GM19452 (cell line): ENCODE results near the gene UBE2R2.
"Not testable (repeated sequence)": the region's sequence is repeated elsewhere in the genome, so short reads cannot be mapped to it uniquely, and the experiment has no call there.

ENCODE experiments used
- ATAC-seq: cut with Tn5 transposase; IDR thresholded peaks from one replicate; pipeline ENCODE4 v1.9.1; 2021; ENCODE audit not compliant: unreplicated experiment

UBE2R2 gene, protein sequence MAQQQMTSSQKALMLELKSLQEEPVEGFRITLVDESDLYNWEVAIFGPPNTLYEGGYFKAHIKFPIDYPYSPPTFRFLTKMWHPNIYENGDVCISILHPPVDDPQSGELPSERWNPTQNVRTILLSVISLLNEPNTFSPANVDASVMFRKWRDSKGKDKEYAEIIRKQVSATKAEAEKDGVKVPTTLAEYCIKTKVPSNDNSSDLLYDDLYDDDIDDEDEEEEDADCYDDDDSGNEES

DNA sequence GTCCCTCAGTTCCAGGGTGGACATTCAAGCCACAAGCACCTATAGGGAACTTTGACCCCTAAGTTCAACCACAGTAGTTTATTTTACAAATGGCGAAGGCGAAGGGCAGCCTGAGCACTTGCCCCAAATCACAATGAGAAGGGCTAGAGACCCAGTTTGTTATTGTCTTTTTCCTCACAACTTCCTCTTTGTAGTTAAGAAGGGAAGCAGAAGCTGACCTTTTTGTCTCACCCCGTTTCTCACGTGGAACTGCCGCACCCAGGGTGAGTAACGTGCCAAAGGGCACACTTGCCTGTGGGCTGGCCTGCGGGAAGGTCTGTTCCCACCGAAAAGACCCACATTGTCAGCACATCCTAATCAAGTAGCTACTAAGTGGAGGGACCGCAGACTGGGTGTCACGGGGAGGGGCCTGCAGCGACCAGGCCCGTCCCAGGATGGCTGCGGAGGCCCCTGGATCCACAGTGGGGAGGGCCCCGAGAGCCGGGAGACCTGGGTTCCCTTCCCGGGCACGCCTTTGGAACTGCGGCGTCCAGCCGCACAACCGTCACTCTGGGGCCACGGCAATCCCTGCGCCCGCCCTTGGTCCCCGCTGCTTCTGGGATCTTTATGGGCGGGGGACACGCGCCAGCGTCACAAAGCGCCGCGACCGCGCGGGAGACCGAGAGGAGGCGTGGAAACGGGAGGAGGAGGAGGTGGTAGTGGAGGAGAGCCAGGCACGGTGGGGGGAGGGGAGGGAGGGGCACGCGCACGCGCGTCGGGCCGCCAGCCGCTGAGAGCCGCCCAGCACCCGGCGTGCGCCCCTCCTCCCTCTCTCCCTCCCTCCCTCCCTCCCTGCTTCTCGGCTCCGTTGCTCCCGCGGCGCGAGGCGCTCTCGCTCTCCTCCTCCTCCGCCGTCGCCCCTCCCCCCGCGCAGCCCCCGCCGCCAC, at the start of gene UBE2R2:
Gene UBE2R2 (plus strand): TSS at position 834 of the 926 bp plus-strand sequence. CDS start 598 bp downstream, outside the sequence.
- peak; percentile 55 for ATAC-seq

DNA sequence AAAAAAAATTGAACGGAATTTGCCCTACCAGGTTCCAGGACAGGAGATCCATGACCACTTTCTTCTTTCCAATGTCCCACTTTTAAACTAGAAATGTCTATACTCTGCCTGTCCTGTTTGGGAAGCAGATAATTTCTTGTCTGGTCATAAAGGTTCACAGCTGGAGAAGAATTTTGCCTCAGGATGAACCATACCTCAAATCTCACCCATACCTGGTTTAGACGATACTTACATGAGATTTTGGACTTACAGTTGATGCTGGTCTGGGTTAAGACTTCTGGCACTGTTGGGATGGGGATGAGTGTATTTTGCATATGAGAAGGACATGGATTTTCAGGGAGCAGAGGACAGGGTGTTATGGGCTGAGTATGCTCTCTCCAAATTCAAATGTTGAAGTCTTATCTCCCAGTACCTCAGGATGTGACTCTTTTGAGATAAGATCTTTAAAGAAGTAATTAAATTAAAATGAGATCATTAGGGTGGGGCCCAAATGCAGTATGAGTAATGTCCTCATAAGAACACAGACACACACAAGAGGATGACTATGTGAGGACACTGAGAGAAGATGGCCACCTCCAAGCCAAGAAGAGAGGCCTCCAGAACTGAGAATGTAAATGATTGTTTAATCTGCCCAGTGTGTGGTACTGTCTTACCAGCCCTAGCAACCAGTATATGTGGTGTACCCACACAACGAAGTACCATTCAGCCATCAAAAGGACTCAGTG, 46.6 kb upstream of the UBE2R2 start:
- not testable (repeated sequence) for ATAC-seq

DNA sequence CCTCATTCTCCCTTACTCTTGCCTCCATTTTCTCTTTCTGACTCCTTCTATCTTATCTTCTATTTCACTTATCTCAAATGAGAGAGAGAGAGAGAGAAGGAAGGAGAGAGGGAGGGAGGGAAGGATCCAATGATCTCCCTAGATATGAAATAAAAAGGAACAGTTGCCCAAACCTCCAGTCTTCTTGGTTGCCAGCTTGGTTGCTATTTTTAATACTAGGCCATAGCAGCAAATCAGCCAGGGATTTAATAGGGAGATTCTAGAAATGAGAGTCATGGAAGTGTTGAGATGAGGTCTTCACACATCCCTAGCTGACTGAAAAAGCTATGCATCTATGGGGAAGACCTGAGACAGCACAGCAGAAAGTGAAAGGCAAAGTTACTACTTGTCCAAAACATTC, 43.8 kb upstream of the UBE2R2 start:
- not testable (repeated sequence) for ATAC-seq

DNA sequence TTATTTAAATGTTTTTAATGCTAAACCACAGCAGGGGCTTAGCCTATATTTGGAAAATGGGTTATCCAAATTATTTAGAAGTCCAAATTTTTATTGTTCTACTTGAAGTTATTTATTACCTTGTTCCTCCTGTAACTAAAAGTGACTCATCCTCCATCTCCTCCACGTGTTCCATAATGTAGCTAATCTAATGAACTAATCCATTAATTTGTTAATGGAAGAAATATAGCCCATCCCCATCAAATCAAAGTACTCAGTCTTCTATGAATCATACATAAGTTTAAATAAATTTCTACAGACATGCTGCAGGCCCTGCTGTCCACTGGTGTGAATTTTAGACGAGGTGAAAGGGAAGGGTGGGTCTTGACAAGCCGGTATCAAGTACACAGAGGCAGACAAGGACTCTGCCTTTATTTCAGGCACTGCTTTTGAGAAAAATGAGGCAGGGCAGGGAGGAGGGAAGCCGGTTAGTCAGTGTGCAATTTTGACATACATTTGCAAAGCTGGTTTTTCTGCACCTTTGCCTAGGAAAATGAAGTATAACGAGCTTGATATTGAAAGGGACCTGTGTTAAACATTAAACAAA, 42.8 kb upstream of the UBE2R2 start:
- not testable (repeated sequence) for ATAC-seq

DNA sequence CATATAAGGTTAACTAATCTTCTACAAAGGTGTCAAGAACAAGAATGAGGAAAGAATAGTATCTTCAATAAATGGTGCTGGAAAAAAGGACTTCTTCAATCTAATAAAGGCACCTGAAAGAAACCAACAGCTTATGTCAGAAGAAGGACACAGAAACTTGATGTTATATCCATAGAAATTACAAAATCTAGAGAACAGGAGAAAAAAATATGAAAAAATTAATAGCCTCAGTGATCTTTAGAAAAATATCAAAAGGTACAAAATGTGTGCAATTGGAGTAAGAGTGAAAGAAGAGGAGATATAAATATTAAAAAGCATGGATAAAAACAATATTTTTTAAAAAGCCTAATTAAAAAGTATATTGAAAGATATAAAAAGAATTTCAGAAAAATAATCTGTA, 40.4 kb upstream of the UBE2R2 start:
- no peak for ATAC-seq

DNA sequence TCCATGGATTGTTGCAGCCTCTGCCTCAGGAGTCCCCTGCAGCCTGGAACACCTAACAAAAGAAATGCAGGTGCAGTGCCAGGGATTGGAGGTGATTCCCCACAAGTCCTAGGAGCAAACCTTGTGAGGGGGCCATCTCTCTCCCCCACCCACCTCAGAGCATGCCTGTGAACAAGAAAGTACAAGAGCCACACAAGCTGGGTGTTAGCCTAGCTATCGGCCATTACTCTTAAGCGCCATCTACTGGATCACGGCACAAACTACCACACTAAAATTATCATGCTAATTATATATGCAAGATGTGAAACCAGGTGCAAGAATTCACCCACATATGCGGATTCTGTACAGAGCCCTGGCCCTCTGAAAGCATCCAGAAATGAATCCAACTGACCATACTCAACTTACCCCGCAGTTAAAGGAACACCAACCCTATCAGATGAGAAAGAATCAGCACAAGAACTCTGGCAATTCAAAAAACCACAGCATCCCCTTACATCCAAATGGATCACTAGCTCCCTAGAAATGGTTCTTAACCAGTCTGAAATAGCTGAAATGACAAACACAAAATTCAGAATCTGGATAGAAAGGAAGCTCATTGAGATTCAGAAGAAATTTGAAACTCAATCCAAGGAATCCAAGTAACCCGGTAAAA, 38.1 kb upstream of the UBE2R2 start:
- peak; percentile 84 for ATAC-seq

DNA sequence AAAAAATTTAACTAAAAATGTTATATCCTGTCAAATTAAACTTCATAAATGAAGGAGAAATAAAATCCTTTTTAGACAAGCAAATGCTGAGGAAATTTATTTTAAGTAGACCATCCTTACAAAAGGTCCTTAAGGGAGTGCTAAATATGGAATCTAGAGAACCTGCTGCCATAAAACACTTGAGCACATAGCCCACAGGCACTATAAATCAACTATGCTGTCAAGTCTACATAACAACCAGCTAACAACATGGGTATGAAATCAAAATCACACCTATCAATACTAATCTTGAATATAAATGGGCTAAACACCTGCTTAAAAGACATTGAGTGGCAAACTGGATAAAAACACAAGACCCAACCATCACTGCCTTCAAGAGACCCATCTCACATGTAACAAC, 36.7 kb upstream of the UBE2R2 start:
- no peak for ATAC-seq

DNA sequence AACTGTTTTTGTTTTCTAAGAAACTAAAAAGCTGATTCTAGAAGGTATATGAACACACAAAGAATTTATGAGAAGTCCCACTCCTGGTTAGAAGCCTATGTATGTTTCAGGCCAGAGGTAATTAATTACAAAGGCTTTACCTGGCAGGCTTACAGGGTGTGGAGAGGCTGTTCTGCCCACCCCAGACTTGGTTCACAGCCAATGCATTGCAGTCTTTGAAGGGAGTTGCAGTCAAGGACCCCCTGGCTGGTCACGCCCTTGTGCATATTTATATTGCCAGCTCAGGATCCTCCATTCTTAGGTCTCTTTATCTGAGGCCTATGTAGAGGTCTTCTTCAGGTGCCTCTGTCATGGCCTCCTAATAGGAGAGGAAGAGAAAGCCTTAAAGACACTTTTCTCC, 35.2 kb upstream of the UBE2R2 start:
- ATAC-seq: no peak

DNA sequence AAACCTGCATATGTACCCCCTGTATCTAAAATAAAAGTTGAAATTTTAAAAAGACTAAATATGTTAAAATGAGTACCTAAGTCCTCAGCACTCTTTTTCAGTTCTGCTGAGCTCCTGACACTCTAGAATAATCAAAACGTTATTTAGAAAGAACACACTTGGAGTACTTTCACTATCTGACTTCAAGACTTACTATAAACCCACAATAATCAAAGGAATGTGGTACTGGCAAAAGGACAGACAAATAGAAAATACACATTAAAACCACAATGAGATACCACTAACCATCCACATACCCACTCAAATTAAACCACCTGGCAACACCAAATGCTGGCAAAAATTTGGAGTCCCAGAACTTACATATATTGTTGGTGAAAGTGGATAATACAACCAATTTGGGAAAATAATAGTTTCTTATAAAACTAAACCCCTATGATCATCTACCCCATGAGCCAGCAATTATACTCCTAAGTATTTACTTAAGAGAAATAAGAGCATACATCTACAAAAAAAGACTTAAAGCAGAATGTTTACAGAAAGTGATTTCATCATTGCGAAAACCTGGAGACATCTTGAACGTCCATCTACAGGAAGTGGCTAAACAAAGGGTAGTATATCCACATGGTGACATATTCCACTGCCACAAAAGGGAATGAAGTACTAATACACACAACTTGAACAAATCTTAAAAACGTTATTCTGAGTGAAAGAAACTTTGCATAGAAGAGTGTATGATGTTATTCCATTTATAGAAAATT, 34.4 kb upstream of the UBE2R2 start:
- no peak for ATAC-seq

DNA sequence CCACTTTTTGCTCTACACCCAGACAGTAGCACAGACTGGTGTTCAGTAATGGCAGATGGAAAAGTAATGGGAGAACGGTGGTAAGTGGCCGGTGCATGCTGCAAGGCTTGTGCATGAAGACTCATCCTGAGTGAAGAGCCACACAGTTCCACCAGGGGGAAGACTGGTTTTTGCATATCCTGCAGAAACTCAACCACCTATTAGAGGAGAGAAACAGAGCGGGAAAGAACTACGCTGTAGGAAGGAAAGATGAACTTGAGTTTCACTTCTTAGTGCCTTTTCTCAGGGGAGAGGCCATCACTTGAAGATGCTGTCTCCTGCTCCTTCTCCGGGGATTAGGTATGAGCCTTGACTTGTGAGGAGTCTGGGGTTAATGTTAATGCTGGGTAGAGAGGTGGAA, 31.0 kb upstream of the UBE2R2 start:
- no peak for ATAC-seq

DNA sequence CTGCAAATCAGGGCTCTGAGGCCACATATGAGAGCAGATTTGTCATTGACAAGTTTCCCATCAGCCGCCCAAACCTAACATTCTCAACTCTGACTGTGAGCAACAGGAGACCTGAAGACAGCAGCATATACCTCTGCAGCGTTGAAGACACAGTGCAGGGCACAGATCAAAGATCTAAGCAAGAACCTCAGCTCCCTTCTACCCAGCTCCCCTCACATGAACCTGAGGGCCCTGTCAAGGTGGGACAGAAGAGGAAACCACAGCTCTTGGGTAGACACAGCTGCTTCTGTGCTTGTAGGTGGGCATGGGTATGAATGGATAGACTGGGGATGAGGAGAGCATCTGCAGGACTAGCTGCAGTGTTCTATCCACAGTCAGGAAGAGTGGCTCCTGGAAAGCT, 30.3 kb upstream of the UBE2R2 start:
- no peak for ATAC-seq

DNA sequence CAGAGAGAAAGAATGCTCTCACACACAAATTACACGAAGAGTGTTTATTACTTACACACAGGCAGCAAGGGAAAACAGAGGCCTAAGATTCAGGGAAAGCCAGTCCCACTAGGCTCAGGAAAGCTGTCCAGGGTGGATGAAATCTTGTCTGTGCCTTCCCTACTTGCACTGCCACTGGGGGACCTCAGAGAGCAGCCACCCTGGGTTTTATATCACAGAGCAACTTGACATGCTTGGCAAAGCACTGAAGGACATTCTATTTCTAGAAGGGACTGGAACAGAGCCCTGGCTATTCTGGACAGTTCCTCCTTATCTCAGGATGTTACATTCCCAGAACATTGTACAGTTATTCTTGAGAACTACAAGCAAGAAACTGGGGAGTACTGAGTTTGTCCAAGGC, 29.1 kb upstream of the UBE2R2 start:
- no peak for ATAC-seq

DNA sequence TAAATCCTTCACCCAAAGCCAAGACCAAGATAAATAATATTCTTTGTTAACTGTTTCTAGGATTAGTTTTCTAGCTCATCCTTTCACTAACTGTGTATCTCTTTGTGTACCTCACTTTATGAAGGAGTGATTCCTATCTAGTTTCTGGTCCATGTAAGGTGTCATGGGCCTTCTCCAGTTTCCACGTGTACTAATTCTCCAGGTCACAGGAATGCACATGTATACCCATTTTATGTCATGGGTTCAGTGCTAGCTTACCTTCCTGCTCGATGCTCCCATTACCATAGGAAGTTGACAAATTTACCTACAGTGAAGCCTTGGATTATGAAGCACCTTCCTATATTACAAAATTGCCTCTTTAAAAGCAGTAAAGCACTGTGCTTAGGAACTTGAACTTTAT, 27.5 kb upstream of the UBE2R2 start:
- not testable (repeated sequence) for ATAC-seq

DNA sequence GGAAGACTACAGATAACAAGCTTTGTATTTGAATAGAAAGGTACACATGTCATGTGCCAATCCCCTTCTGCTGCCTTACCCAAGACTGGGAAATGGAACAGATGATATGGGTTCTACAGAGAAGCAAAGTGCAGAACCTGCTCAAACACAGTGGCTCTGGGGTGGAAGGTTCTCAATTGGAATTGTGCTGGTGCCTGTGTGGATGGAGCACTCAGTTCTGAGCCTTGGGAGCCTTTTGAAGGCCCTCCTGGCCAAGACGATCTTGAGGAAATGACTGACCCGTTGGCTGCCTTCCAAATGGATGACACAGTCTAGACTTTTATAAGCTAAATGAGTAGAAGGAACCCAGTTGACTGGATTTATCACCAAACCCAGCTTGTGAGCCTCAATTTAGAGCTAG, 25.8 kb upstream of the UBE2R2 start:
- ATAC-seq: no peak

DNA sequence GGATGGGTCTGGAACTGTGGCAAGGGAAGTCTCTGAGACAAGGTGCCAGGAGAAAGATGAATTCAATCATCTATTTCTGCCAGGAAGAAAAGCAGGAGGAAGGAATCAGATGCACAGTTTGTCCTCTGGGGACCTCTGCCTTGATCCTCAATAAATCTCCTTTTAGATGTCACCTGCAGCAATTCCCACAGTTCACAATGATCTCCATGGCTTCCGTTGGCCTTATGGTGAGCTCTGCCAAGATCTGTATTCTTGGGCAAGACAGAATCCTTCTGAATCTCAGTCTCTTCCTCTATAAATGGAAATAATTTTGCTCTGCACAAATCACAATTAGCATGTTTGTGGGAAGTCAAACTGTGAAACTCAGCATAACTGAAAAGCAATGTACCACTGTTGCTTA, 23.5 kb upstream of the UBE2R2 start:
- ATAC-seq: not testable (repeated sequence)

DNA sequence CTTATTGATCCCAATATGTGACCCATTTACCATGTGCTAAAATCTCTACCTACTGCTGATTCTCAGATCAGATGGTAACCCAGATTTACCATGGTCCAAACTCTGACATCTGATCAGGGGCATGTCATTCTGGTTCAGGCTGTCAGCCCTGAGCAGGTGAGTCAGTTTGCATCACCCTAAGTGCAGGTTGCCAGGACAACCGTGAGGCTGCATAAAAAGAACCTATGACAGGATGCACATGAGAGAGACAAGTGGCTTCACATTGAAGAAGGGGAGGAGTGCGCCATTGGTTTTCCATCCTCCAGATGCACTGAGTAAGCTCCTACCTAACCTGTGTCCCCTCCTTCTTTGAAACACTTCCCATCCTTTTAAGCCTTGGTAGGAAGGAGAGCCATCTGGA, 22.4 kb upstream of the UBE2R2 start:
- ATAC-seq: no peak

DNA sequence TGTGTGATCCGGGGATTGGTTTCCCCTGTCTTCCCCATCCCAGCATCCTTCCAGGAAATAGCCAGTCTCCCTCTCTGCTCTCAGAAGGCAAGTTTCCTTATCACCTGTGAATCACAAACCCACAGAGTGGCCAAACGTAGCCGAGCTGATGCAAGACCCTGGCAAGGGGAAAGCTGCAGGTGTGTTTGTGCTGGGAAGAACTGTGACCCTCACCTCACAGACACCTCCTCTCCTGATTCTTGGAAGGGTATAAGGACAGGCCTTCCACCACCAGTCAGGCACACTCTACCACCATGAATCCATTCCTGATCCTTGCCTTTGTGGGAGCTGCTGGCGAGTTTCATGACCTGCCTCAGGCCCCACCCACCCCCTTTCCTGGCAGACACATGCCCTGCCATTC, 21.7 kb upstream of the UBE2R2 start, which contains the start of gene PRSS3:
Gene PRSS3 (plus strand): TSS at position 281 of the 400 bp plus-strand sequence. CDS start 13 bp downstream, at position 294.
- ATAC-seq: no peak

DNA sequence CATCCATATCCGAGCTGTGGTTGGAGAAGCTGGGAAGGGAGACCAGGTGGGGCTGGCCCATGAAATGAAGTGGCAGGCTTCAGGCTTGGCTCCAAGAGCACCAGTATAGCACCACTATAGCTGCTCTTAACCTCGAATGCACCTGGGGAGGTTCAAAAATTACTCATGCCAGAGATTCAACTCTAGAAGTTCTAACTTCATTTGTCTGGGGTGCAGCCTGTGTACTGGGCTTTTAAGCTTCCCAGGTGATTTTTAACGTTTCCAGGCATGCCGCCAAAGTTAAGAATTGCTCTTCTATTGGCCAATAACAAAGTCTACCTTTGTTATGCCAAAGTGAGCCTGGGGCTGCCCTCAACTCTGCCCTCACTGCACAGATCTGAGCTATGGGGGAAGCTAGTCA, 21.1 kb upstream of the UBE2R2 start:
- ATAC-seq: no peak

DNA sequence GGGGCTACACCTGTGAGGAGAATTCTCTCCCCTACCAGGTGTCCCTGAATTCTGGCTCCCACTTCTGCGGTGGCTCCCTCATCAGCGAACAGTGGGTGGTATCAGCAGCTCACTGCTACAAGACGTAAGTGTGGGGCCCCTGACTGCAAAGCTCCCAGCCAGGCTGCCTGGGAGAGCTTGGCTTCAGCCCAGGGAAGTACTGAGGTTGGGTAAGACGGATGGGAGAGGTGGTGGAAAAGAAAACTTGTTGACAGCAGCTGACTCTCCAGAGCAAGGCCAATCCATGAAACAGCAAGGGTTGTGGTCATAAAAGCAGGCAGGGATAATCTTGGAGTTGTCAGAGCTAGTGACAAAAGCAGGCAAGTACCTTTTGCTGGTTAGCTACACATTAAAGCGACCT, 20.3 kb upstream of the UBE2R2 start:
- not testable (repeated sequence) for ATAC-seq

DNA sequence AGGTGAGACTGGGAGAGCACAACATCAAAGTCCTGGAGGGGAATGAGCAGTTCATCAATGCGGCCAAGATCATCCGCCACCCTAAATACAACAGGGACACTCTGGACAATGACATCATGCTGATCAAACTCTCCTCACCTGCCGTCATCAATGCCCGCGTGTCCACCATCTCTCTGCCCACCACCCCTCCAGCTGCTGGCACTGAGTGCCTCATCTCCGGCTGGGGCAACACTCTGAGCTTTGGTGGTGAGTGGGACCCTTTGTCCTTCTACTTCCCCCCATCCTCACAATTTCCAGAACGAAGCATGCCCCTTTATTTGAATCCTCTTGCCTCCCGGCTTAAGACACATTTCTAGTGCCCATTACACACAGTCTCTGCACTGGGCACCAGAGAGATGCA, 19.1 kb upstream of the UBE2R2 start:
- ATAC-seq: no peak
